IMR-90 (cell line): ENCODE measurements around the gene LRRC61. TPM values are rescaled to one million over a fixed set of nuclear protein-coding genes. Genes with fewer than 3 reads are reported as not detected.
A peak's percentile ranks its signal among the peaks of the same experiment; 100 is the strongest.

ENCODE experiments used
- ATAC-seq: fragments of 200-7000 bp; cut with Tn5 transposase; 2 replicates; pipeline ENCODE4 v1.9.1; 2020; ENCODE audit warnings: low read depth, mild to moderate bottlenecking, moderate library complexity
- BruUV-seq: library from RNA; stranded (reverse); fragments of 400-500 nt; replicated peaks from 2 replicates; lab custom pipeline; 2021; lab: Mats Ljungman, UMichigan
- CTCF ChIA-PET: fragments of 300-600 bp; formaldehyde crosslinking; extraction: SDS; loops from one replicate; lab custom pipeline; 2021; ENCODE audit warnings: antibody characterized with exemption; lab: Yijun Ruan, JAX
- POLR2A ChIA-PET: fragments of 300-600 bp; sonication (Branson Sonifier 250); formaldehyde crosslinking; loops from one replicate; lab custom pipeline; 2022; ENCODE audit warnings: antibody characterized with exemption; ENCODE audit not compliant: unreplicated experiment; lab: Charles Lee
- DNase-seq: peaks from one replicate; pipeline ENCODE4 v3.0.0; 2013
- H2AFZ ChIP-seq: replicated peaks from 2 replicates; pipeline ENCODE3; 2013; ENCODE audit warnings: low read length, mild to moderate bottlenecking; ENCODE audit not compliant: poor library complexity
- H2AK5ac ChIP-seq: 2 replicates; pipeline ENCODE4 v1.6.1; 2013; ENCODE audit warnings: low read depth, low read length, inconsistent platforms
- H2AK9ac ChIP-seq: replicated peaks from 2 replicates; pipeline ENCODE3; 2013; ENCODE audit warnings: mild to moderate bottlenecking, low read depth, low read length, moderate library complexity; ENCODE audit not compliant: poor library complexity
- H2BK120ac ChIP-seq: 2 replicates; pipeline ENCODE4 v1.6.1; 2013; ENCODE audit warnings: low read depth, low read length, inconsistent platforms
- H2BK15ac ChIP-seq: 3 replicates; pipeline ENCODE4 v1.6.1; 2013; ENCODE audit warnings: low read depth, low read length, inconsistent platforms
- H2BK20ac ChIP-seq: 2 replicates; pipeline ENCODE4 v1.6.1; 2013; ENCODE audit warnings: low read depth, mild to moderate bottlenecking, inconsistent platforms, low read length, moderate library complexity
- H2BK5ac ChIP-seq: 2 replicates; pipeline ENCODE4 v1.6.1; 2013; ENCODE audit warnings: mild to moderate bottlenecking, low read depth, low read length, inconsistent platforms; ENCODE audit not compliant: poor library complexity, severe bottlenecking
- H3K14ac ChIP-seq: replicated peaks from 2 replicates; pipeline ENCODE4 v1.6.1; 2013; ENCODE audit warnings: low read depth, low read length, inconsistent platforms
- H3K18ac ChIP-seq: 2 replicates; pipeline ENCODE4 v1.6.1; 2013; ENCODE audit warnings: low read depth, low read length, control low read depth
- H3K23ac ChIP-seq: 2 replicates; pipeline ENCODE4 v1.6.1; 2013; ENCODE audit warnings: low read depth, low read length, inconsistent platforms
- H3K27ac ChIP-seq: 2 replicates; pipeline ENCODE4 v1.5.1; 2013; ENCODE audit warnings: mild to moderate bottlenecking, control low read depth, low read length; ENCODE audit not compliant: insufficient read depth
- H3K27me3 ChIP-seq: 2 replicates; pipeline ENCODE4 v1.6.1; 2013; ENCODE audit warnings: low read length; ENCODE audit not compliant: control insufficient read depth, insufficient read depth
- H3K36me3 ChIP-seq: 2 replicates; pipeline ENCODE4 v1.6.1; 2013; ENCODE audit warnings: low read length, mixed read lengths; ENCODE audit not compliant: control insufficient read depth, insufficient read depth
- H3K4ac ChIP-seq: 2 replicates; pipeline ENCODE4 v1.6.1; 2013; ENCODE audit warnings: low read depth, low read length, inconsistent platforms
- H3K4me1 ChIP-seq: 2 replicates; pipeline ENCODE4 v1.6.1; 2013; ENCODE audit warnings: low read length, mixed read lengths; ENCODE audit not compliant: control insufficient read depth, insufficient read depth
- H3K4me2 ChIP-seq: 2 replicates; pipeline ENCODE4 v1.6.1; 2013; ENCODE audit warnings: low read depth, mild to moderate bottlenecking, control low read depth, low read length, moderate library complexity
- H3K4me3 ChIP-seq: 2 replicates; pipeline ENCODE4 v1.5.1; 2013; ENCODE audit warnings: low read depth, mild to moderate bottlenecking, control low read depth, low read length, moderate library complexity; ENCODE audit not compliant: insufficient read depth
- H3K56ac ChIP-seq: 2 replicates; pipeline ENCODE4 v1.6.1; 2013; ENCODE audit warnings: low read length, inconsistent platforms; ENCODE audit not compliant: insufficient read depth; ENCODE audit errors: extremely low read depth
- H3K79me1 ChIP-seq, 2 experiments: 2 replicates each; pipeline ENCODE4 v1.6.1; 2013; ENCODE audit warnings: low read length in 2 of 2, inconsistent platforms in 1 of 2, low read depth in 1 of 2
- H3K9ac ChIP-seq: 2 replicates; pipeline ENCODE4 v1.6.1; 2013; ENCODE audit warnings: low read depth, low read length, control low read depth
- H3K9me1 ChIP-seq: 2 replicates; pipeline ENCODE4 v1.6.1; 2013; ENCODE audit warnings: low read length, inconsistent platforms; ENCODE audit not compliant: insufficient read depth
- H3K9me3 ChIP-seq: 2 replicates; pipeline ENCODE4 v1.6.1; 2013; ENCODE audit warnings: low read length; ENCODE audit not compliant: control insufficient read depth, insufficient read depth
- H4K20me1 ChIP-seq: 2 replicates; pipeline ENCODE4 v1.6.1; 2013; ENCODE audit warnings: low read length, inconsistent platforms; ENCODE audit not compliant: insufficient read depth
- H4K5ac ChIP-seq: 2 replicates; pipeline ENCODE4 v1.6.1; 2013; ENCODE audit warnings: mild to moderate bottlenecking, low read depth, low read length, control low read depth
- H4K8ac ChIP-seq, 2 experiments: 2 replicates each; pipeline ENCODE4 v1.6.1; 2013; ENCODE audit warnings: low read depth in 2 of 2, low read length in 2 of 2, control low read depth in 1 of 2, inconsistent platforms in 1 of 2
- H4K91ac ChIP-seq: 2 replicates; pipeline ENCODE4 v1.6.1; 2013; ENCODE audit warnings: low read depth, low read length, inconsistent platforms; ENCODE audit not compliant: insufficient read depth
- BHLHE40 ChIP-seq: fragments of 150-350 bp; IDR thresholded peaks from 2 replicates; pipeline ENCODE4 v1.6.1; 2016; ENCODE audit warnings: mild to moderate bottlenecking, low read depth, low read length
- CEBPB ChIP-seq: IDR thresholded peaks from 2 replicates; pipeline ENCODE4 v1.6.1; 2012; ENCODE audit warnings: low read depth, low read length, improper control_type of control experiment
- FOS ChIP-seq: fragments of 150-350 bp; IDR thresholded peaks from 2 replicates; pipeline ENCODE4 v1.6.1; 2016; ENCODE audit warnings: low read depth, low read length
- MAFK ChIP-seq: IDR thresholded peaks from 2 replicates; pipeline ENCODE4 v1.6.1; 2012; ENCODE audit warnings: low read depth, low read length, improper control_type of control experiment
- MAZ ChIP-seq: IDR thresholded peaks from 2 replicates; pipeline ENCODE4 v1.6.1; 2012; ENCODE audit warnings: low read depth, mild to moderate bottlenecking, low read length, improper control_type of control experiment, moderate library complexity, borderline replicate concordance
- MXI1 ChIP-seq: IDR thresholded peaks from 2 replicates; pipeline ENCODE4 v1.6.1; 2012; ENCODE audit warnings: low read depth, mild to moderate bottlenecking, low read length, moderate library complexity, borderline replicate concordance
- NFE2L2 ChIP-seq: fragments of 150-350 bp; IDR thresholded peaks from 2 replicates; pipeline ENCODE4 v1.6.1; 2016; ENCODE audit warnings: low read depth, mild to moderate bottlenecking, low read length
- POLR2A ChIP-seq: IDR thresholded peaks from 2 replicates; pipeline ENCODE4 v1.6.1; 2012; ENCODE audit warnings: mild to moderate bottlenecking, low read depth, low read length
- RAD21 ChIP-seq: IDR thresholded peaks from 2 replicates; pipeline ENCODE4 v1.6.1; 2012; ENCODE audit warnings: low read length, improper control_type of control experiment
- RFX5 ChIP-seq: IDR thresholded peaks from 2 replicates; pipeline ENCODE4 v1.8.0; 2012; ENCODE audit warnings: low read depth, mild to moderate bottlenecking, low read length, moderate library complexity
- SMC3 ChIP-seq: fragments of 150-350 bp; IDR thresholded peaks from 2 replicates; pipeline ENCODE4 v1.6.1; 2016; ENCODE audit warnings: low read depth, mild to moderate bottlenecking, antibody characterized with exemption, low read length, moderate library complexity
- WGBS, 2 experiments: methylation state at CpG; one replicate each; pipeline versions ENCODE4 v1.1.5 to v1.1.7; 2013; ENCODE audit warnings: missing lambda C conversion rate in 2 of 2; ENCODE audit not compliant: insufficient read length in 1 of 2; ENCODE audit errors: extremely low coverage in 2 of 2; 5-methylcytosine and 5-hydroxymethylcytosine counted together
- dilution Hi-C: fragments of 300-500 bp; cut with HindIII; formaldehyde crosslinking; loops from one replicate; pipeline ENCODE4 v1.14.3; 2018; ENCODE audit warnings: low sequenced_read_pairs; ENCODE audit not compliant: unreplicated experiment
- in situ Hi-C: fragments of 300-500 bp; cut with MboI; formaldehyde crosslinking; loops from 3 replicates; pipeline ENCODE4 v1.14.3; 2019; ENCODE audit warnings: low sequenced_read_pairs, inconsistent platforms, mixed read lengths
- intact Hi-C: fragments of 100-400 bp; cut with micrococcal nuclease; formaldehyde crosslinking; loops from 2 replicates; pipeline ENCODE4 v1.10.0; 2022
- polyA plus RNA-seq, 3 experiments: library from polyadenylated mRNA; depleted of rRNA; stranded (reverse); fragments of >200 nt; gene quantifications; 2 replicates each; pipeline ENCODE4 v1.2.3, GENCODE V29; 2012; ENCODE audit warnings: low replicate concordance in 1 of 3
- total RNA-seq: library from RNA; depleted of rRNA; stranded (reverse); fragments of >200 nt; gene quantifications from 2 replicates; pipeline ENCODE4 v1.2.3, GENCODE V29; 2012
- TF ChIP-seq, protein P1 (sequence below): fragments of 150-350 bp; IDR thresholded peaks from 2 replicates; pipeline ENCODE4 v1.6.1; 2017; ENCODE audit warnings: mild to moderate bottlenecking, antibody characterized with exemption, low read length, low read depth
- TF ChIP-seq, protein P2 (sequence below): fragments of 150-350 bp; IDR thresholded peaks from 2 replicates; pipeline ENCODE4 v1.6.1; 2016; ENCODE audit warnings: low read depth, mild to moderate bottlenecking, low read length, moderate library complexity, borderline replicate concordance

Gene LRRC61
- total and polyA plus RNA-seq, 2 of the 4 experiments (the other 2 are of a cell fraction), result 0.07 TPM; not detected in 1

DNA sequence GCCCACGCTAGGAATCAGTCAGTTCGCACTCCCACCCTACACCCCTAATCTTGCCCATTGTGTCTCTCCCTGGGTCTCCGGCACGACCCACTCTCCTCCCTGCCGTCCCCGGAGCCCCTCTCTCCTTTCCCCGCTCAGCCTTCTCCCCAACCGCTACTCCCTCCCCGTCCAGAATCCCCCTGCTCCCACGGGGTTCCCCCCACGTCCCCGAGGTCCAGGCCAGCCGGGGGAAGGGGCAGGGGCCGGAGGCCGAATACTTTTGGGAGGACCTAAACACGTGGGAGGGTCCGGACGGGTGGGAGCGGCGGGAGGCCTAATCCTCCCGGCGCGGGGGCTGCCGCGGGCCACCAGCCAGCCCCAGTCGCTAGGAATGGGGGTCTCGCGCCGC lies 17.7 kb downstream of the LRRC61 start (continued):
- TF ChIP-seq, protein P1, sequence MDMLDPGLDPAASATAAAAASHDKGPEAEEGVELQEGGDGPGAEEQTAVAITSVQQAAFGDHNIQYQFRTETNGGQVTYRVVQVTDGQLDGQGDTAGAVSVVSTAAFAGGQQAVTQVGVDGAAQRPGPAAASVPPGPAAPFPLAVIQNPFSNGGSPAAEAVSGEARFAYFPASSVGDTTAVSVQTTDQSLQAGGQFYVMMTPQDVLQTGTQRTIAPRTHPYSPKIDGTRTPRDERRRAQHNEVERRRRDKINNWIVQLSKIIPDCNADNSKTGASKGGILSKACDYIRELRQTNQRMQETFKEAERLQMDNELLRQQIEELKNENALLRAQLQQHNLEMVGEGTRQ, result no peak
- TF ChIP-seq CEBPB, result no peak

DNA sequence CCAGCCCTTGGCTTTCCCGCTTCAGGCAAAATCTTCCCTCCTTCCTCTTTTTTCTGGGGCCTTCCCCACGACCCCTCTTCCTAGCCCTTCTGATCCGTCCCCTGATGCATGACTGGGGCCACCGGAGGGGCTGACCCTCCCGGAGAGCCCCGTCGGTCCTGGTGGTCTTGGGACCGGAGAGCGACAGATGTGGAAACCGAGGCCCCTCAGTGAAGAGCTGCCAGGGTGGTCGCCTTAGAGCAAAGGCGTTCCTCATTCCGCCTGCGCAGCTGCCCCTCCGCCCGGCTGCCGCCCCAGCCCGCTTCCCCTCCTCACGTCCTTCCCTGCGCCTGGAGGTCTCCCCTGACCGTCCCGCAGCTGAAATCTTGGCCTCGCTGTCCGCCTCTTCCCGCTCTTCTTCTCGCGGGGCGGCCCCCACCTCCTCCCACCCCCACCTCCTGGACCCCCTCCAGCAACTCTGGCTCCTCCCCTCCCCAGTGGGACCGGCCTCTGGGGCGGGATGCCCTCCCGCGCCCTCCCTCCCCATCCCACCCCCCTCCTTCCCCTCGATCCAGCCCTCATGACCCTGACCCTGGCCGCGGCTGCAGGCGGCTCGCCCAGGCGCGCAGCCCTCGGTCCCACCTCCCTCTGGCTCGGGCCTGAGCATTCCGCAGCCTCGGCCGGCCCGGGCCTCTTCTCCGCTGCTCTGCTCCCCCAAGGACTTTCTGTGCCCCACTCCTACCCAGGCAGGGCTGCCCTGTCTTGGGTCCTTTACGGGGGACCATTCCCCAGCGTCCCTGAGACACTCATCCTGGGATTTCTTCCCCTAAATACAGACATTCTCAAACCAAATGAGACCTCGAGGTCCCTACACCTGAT lies 18.3 kb downstream of the LRRC61 start, which contains the start of gene RARRES2:
Gene RARRES2, minus strand, starts transcription at position 367 of the 858 bp plus-strand sequence. CDS start 1,020 bp downstream, outside the sequence.
- H4K5ac ChIP-seq, result peak within 1 kb of the TSS; percentile 16; the same call in 1 of the 2 replicates
- no peak within 1 kb of the TSS for H3K14ac ChIP-seq
- H2AFZ ChIP-seq, result no peak within 1 kb of the TSS
- ATAC-seq (peak; percentile 13; the same call in 1 of the 2 replicates), DNase-seq (no peak)
- POLR2A ChIA-PET, result no interaction called here
- H3K9me1 ChIP-seq, result peaks cover 4% of the 10 kb centered on the region; the same call in 1 of the 2 replicates
- H3K9me3 ChIP-seq, result peaks cover 14% of the 10 kb centered on the region
- peaks cover 20% of the 10 kb centered on the region for H3K4me1 ChIP-seq
- CTCF ChIA-PET, result no interaction called here
- H3K79me1 ChIP-seq, result no peaks in the 10 kb centered on the region
- H3K23ac ChIP-seq, result no peak within 1 kb of the TSS
- H2BK120ac ChIP-seq, result no peak within 1 kb of the TSS
- peak within 1 kb of the TSS; percentile 36; the same call in 1 of the 2 replicates for H3K4me2 ChIP-seq
- H2AK9ac ChIP-seq, result no peak within 1 kb of the TSS
- no peaks in the 10 kb centered on the region for H3K36me3 ChIP-seq
- no peak within 1 kb of the TSS for H2BK20ac ChIP-seq
- H3K56ac ChIP-seq, result no peak within 1 kb of the TSS
- no peak within 1 kb of the TSS for H2BK15ac ChIP-seq
- H3K4me3 ChIP-seq, result peak within 1 kb of the TSS; percentile 14; the same call in 1 of the 2 replicates
- H3K27me3 ChIP-seq, result peaks cover 26% of the 10 kb centered on the region
- 16% methylated on average over 14 of the region's 49 CpGs; no CpG with 5 or more reads in 1 of the 2 experiments for WGBS, 2 experiments
- peak within 1 kb of the TSS; percentile 34; the same call in 1 of the 2 replicates for H3K27ac ChIP-seq
- H4K91ac ChIP-seq, result no peak within 1 kb of the TSS; the same call in 1 of the 2 replicates
- intact Hi-C loops, result no loop called here
- H2BK5ac ChIP-seq, result no peak within 1 kb of the TSS
- H4K20me1 ChIP-seq, result 0 out of 2 replicates have a peak, but pooled peaks cover 3% of the 10 kb centered on the region
- no peak within 1 kb of the TSS for H3K4ac ChIP-seq
- in situ Hi-C loops, result no loop called here
- dilution Hi-C loops, result no loop called here
- no peak within 1 kb of the TSS for H4K8ac ChIP-seq
- H2AK5ac ChIP-seq, result no peak within 1 kb of the TSS
- no peak within 1 kb of the TSS; the same call in 1 of the 2 replicates for H3K18ac ChIP-seq
- peak within 1 kb of the TSS; percentile 40; the same call in 1 of the 2 replicates for H3K9ac ChIP-seq
- BruUV-seq, result no TSS peak
- TF ChIP-seq RAD21 (no peak), MXI1 (no peak), BHLHE40 (no peak), SMC3 (no peak), POLR2A (no peak), FOS (no peak), RFX5 (no peak), NFE2L2 (no peak), MAFK (no peak), MAZ (no peak; the same call in 1 of the 2 replicates)
- TF ChIP-seq, protein P1, result no peak
- TF ChIP-seq, protein P2, sequence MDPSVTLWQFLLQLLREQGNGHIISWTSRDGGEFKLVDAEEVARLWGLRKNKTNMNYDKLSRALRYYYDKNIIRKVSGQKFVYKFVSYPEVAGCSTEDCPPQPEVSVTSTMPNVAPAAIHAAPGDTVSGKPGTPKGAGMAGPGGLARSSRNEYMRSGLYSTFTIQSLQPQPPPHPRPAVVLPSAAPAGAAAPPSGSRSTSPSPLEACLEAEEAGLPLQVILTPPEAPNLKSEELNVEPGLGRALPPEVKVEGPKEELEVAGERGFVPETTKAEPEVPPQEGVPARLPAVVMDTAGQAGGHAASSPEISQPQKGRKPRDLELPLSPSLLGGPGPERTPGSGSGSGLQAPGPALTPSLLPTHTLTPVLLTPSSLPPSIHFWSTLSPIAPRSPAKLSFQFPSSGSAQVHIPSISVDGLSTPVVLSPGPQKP, result no peak
